Neuronal stem cell (in vitro differentiated cells): ENCODE measurements around the gene DOCK3.

ENCODE experiments used
- DNase-seq: peaks from one replicate; pipeline ENCODE4 v3.0.0-alpha.2; 2013; ENCODE audit warnings: low spot score
- H2AFZ ChIP-seq: one replicate; pipeline ENCODE4 v1.6.1; 2013; ENCODE audit warnings: mild to moderate bottlenecking, low read length, inconsistent platforms
- H2AK5ac ChIP-seq: 2 replicates; pipeline ENCODE4 v1.6.1; 2013; ENCODE audit warnings: low read depth, mild to moderate bottlenecking, inconsistent platforms, low read length, moderate library complexity, mixed read lengths
- H2BK120ac ChIP-seq: 2 replicates; pipeline ENCODE4 v1.6.1; 2013; ENCODE audit warnings: low read depth, mild to moderate bottlenecking, inconsistent platforms, low read length, moderate library complexity, mixed read lengths
- H2BK12ac ChIP-seq: one replicate; pipeline ENCODE4 v1.6.1; 2013; ENCODE audit warnings: low read length, inconsistent platforms
- H2BK15ac ChIP-seq: 2 replicates; pipeline ENCODE4 v1.6.1; 2013; ENCODE audit warnings: mild to moderate bottlenecking, low read length, inconsistent platforms, mixed read lengths
- H2BK5ac ChIP-seq: one replicate; pipeline ENCODE4 v1.6.1; 2013; ENCODE audit warnings: inconsistent platforms, mild to moderate bottlenecking, low read length, moderate library complexity
- H3K14ac ChIP-seq: one replicate; pipeline ENCODE4 v1.6.1; 2013; ENCODE audit warnings: low read length, inconsistent platforms
- H3K18ac ChIP-seq: 2 replicates; pipeline ENCODE4 v1.6.1; 2013; ENCODE audit warnings: low read length, inconsistent platforms
- H3K23ac ChIP-seq: 2 replicates; pipeline ENCODE4 v1.6.1; 2013; ENCODE audit warnings: low read depth, mild to moderate bottlenecking, mixed read lengths, low read length, inconsistent platforms; ENCODE audit not compliant: poor library complexity
- H3K27ac ChIP-seq: replicated peaks from 3 replicates; pipeline ENCODE4 v1.5.1; 2013; ENCODE audit warnings: low read length, inconsistent platforms
- H3K27me3 ChIP-seq, 3 experiments: 2 replicates each; pipeline ENCODE4 v1.6.1; 2013; ENCODE audit warnings: low read length in 3 of 3, mild to moderate bottlenecking in 2 of 3, inconsistent platforms in 1 of 3, low read depth in 1 of 3, mixed read lengths in 1 of 3, moderate library complexity in 1 of 3; ENCODE audit not compliant: control insufficient read depth in 3 of 3, insufficient read depth in 3 of 3
- H3K36me3 ChIP-seq, 2 donors: replicated peaks in 1 of 2; 2 replicates each; pipeline ENCODE4 v1.6.1; 2013; ENCODE audit warnings: low read length in 2 of 2; ENCODE audit not compliant: control insufficient read depth in 2 of 2, insufficient read depth in 2 of 2
- H3K4ac ChIP-seq: 2 replicates; pipeline ENCODE4 v1.6.1; 2013; ENCODE audit warnings: inconsistent platforms, mild to moderate bottlenecking, low read length, moderate library complexity
- H3K4me1 ChIP-seq, 2 donors: 1 replicate in 1 of 2; 2 replicates in 1 of 2; pipeline ENCODE4 v1.6.1; 2013; ENCODE audit warnings: low read length in 2 of 2, low read depth in 1 of 2; ENCODE audit not compliant: control insufficient read depth in 2 of 2, insufficient read depth in 1 of 2
- H3K4me2 ChIP-seq: one replicate; pipeline ENCODE4 v1.6.1; 2013; ENCODE audit warnings: mild to moderate bottlenecking, low read length, inconsistent platforms; ENCODE audit not compliant: insufficient read depth, poor library complexity, severe bottlenecking
- H3K4me3 ChIP-seq, 2 donors: 2 replicates each; pipeline ENCODE4 v1.5.1; 2013; ENCODE audit warnings: low read length in 2 of 2, mild to moderate bottlenecking in 2 of 2, inconsistent platforms in 1 of 2, moderate library complexity in 1 of 2
- H3K79me1 ChIP-seq: one replicate; pipeline ENCODE4 v1.6.1; 2013; ENCODE audit warnings: low read depth, mild to moderate bottlenecking, inconsistent platforms, low read length, moderate library complexity
- H3K9ac ChIP-seq: one replicate; pipeline ENCODE4 v1.6.1; 2013; ENCODE audit warnings: mild to moderate bottlenecking, low read depth, low read length, inconsistent platforms; ENCODE audit not compliant: poor library complexity
- H3K9me3 ChIP-seq, 2 donors: replicated peaks in 1 of 2; 2 replicates each; pipeline versions ENCODE3 to v1.6.1; 2013; ENCODE audit warnings: low read length in 2 of 2, mild to moderate bottlenecking in 2 of 2, inconsistent platforms in 1 of 2, low read depth in 1 of 2, mixed read lengths in 1 of 2, moderate library complexity in 1 of 2; ENCODE audit not compliant: control insufficient read depth in 2 of 2, insufficient read depth in 1 of 2
- H4K8ac ChIP-seq: one replicate; pipeline ENCODE4 v1.6.1; 2013; ENCODE audit warnings: low read depth, mild to moderate bottlenecking, inconsistent platforms, low read length, moderate library complexity
- H4K91ac ChIP-seq: one replicate; pipeline ENCODE4 v1.6.1; 2013; ENCODE audit warnings: low read length, low read depth, mild to moderate bottlenecking, inconsistent platforms; ENCODE audit not compliant: poor library complexity
- WGBS, 2 donors: extraction: QIAGEN DNeasy Blood & Tissue Kit; methylation state at CpG; one replicate each; pipeline ENCODE4 v1.1.7; 2013; ENCODE audit warnings: missing lambda C conversion rate in 2 of 2, mixed read lengths in 1 of 2; ENCODE audit not compliant: insufficient read length in 2 of 2, insufficient replicate concordance in 1 of 2; ENCODE audit errors: extremely low coverage in 2 of 2; 5-methylcytosine and 5-hydroxymethylcytosine counted together

DOCK3 gene

DNA sequence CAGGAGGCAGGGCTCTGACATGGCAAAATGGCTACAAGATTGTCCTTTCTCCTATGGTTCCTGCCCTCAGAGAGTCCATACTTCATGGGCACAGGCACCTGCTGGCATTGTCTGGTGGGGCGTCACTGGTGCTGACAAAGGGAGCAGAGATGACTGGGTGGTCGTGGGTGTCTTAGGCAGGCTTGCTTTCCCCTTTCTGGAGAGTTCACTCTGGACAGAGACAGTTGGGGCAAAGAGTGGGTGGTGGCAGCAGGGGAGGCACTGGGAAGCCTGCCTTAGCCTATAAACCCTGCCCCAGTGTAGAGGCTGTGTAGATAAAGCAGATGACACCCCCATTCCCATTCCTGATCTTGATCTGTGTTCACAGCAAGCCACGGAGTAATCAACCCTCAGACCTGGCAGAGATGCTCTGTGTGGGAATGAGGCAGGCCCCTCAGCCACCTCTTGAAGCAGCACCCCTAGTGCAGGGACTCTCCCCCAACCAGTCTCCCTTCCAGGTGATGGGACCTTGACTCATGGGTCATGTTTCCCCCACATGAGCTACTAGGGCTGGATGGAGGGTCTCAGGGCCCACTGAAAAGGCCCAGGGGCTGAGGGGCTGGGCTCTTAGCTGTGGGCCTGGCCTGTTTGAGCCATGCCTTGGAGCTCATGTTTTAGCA is 20.7 kb upstream of the DOCK3 start:
- no peak for DNase-seq
- Histone ChIP-seq H4K8ac (no peak overlapping the region), H3K23ac (no peak overlapping the region), H2BK15ac (no peak overlapping the region), H4K91ac (no peak overlapping the region), H3K4ac (no peak overlapping the region), H3K27me3 (no peaks in the 10 kb centered on the region), H3K9me3 (no peaks in the 10 kb centered on the region), H2BK12ac (no peak overlapping the region), H3K27ac (no peak overlapping the region), H3K4me1 (peaks cover 11 to 14% of the 10 kb centered on the region in 2 donors), H3K36me3 (no peaks in the 10 kb centered on the region), H2BK120ac (no peak overlapping the region), H3K9ac (peak overlapping the region; percentile 1), H3K14ac (no peak overlapping the region), H3K4me2 (no peak overlapping the region), H3K4me3 (no peak overlapping the region), H2AK5ac (no peak overlapping the region), H2AFZ (no peak overlapping the region), H3K18ac (peak overlapping the region; percentile 13), H3K79me1 (no peaks in the 10 kb centered on the region), H2BK5ac (no peak overlapping the region)
- no CpG with 5 or more reads among the region's 3 CpGs for WGBS, 2 donors

DNA sequence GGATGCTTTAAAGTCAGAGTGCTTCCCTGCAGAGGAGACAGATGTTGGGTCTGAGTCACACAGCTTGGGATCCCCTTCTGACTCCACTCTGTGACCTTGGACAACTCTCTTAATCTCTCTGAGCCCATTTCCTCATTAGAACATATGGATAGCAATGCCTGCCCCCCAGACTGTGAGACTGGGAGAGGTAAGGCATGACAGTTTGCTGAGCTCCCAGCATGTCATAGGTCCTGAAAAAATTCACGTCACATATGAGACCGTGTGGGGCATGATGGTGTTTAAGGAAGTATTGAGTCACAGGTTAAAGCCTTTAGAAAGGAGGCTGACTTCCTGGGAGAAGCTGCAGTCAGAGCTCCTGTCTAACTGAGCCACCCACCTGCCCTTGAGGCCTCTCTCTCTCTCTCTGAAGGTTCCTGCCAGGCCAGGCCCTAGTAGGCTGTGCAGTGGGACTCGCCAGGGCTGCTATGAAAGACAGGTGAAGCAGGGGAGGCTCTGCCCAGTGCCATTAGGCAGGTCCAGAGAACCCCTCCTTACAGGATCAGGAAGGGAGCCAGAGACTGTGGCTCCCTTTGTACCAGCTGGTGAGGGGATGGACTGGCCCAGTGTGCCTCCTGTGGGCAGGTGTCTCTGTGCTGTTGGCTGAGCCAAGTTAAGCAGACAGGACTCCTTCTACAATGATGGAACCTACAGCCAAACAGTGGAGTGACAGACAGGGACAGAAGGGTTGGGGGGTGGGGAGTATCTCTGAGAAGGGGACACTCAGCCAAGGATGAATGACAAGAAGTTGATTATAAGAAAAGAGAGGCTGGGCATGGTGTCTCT is 19.5 kb upstream of the DOCK3 start:
- peak overlapping the region; percentile 25 for H3K9ac ChIP-seq
- no peak overlapping the region for H3K4me3 ChIP-seq
- H4K8ac ChIP-seq: no peak overlapping the region
- H3K4me2 ChIP-seq: no peak overlapping the region
- no peaks in the 10 kb centered on the region for H3K79me1 ChIP-seq
- H3K18ac ChIP-seq: peak overlapping the region; percentile 23
- H4K91ac ChIP-seq: no peak overlapping the region
- no peaks in the 10 kb centered on the region for H3K27me3 ChIP-seq
- H2BK5ac ChIP-seq: no peak overlapping the region
- H2AFZ ChIP-seq: no peak overlapping the region
- no peak overlapping the region for H2BK12ac ChIP-seq
- H2BK15ac ChIP-seq: no peak overlapping the region
- peak overlapping the region; percentile 74 for H3K14ac ChIP-seq
- no peaks in the 10 kb centered on the region for H3K9me3 ChIP-seq
- H3K36me3 ChIP-seq: no peaks in the 10 kb centered on the region
- no peak overlapping the region for H3K23ac ChIP-seq
- H2AK5ac ChIP-seq: peak overlapping the region; percentile 40
- WGBS, 2 donors: no CpG with 5 or more reads among the region's 3 CpGs
- H3K4me1 ChIP-seq: peaks cover 10 to 14% of the 10 kb centered on the region in 2 donors
- H3K27ac ChIP-seq: no peak overlapping the region
- no peak overlapping the region for H3K4ac ChIP-seq
- H2BK120ac ChIP-seq: no peak overlapping the region
- no peak for DNase-seq

DNA sequence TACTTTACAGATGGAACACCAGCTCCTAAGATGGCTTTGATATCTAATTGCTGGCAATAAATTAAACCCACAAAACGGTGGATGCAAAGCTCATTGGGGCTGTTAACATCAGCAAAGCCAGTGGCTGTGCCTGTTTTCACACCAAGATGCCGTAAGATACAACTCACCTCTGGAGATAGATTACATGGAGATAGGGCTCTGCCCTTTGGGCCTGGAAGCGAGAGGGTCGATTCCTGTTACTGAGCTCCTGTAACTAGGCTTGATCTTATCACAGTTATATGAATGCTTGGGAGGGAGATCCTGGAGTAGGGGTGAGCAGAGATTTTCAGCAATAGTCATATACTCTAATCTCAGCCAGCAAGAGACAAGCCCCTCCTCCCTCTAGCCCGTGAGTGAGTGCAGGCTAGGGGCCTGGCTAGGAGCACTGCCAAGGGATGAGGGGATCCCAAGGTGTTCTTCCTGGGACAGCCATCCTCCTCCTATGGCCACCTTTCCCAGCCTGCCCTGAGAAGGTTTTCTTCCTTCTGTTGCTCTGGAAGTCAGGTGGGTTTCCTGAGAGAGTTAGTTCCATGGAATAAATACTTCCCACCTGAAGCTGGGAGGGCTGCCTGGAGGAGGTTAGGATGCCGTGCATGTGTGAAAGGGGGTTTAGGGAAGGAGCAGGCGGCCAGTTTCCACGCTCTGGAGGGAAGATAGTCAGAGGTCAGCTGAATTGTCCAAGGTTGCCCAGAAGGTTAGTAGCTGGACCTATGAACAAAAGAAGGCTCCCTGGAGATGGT is 18.1 kb upstream of the DOCK3 start:
- Histone ChIP-seq H3K4ac (no peak overlapping the region), H2BK12ac (no peak overlapping the region), H3K27ac (no peak overlapping the region), H3K18ac (no peak overlapping the region), H3K4me2 (no peak overlapping the region), H2BK15ac (no peak overlapping the region), H3K27me3 (no peaks in the 10 kb centered on the region), H2BK120ac (no peak overlapping the region), H3K14ac (no peak overlapping the region), H3K9me3 (no peaks in the 10 kb centered on the region), H4K8ac (no peak overlapping the region), H3K9ac (no peak overlapping the region), H3K4me1 (peaks cover 10 to 11% of the 10 kb centered on the region in 2 donors), H3K4me3 (no peak overlapping the region), H2AFZ (no peak overlapping the region), H3K36me3 (no peaks in the 10 kb centered on the region), H3K23ac (no peak overlapping the region), H4K91ac (no peak overlapping the region), H2AK5ac (no peak overlapping the region), H3K79me1 (no peaks in the 10 kb centered on the region), H2BK5ac (no peak overlapping the region)
- no peak for DNase-seq
- WGBS, 2 donors: no CpG with 5 or more reads among the region's 8 CpGs

DNA sequence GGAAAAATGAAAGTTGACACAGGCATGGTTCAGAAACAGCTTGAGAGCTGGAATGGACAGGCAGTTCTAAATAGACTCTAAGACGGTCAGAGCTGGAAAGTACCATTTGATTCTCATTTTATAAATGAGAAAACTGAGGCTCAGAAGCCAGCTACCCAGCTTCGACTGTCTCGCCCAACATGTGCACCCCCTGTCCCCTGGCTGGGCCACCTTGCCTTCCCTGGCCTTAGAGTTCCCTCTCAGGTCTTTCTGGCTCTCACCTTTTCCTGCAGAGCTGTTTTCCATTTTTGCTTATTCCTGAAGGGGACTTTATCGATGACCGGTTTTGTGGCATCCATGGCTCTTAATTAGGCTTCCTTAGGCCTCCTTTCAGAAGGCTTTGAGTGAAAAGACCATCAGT is 17.3 kb upstream of the DOCK3 start:
- H3K9me3 ChIP-seq: no peaks in the 10 kb centered on the region
- no peak overlapping the region for H3K18ac ChIP-seq
- no peak overlapping the region for H3K4ac ChIP-seq
- H3K9ac ChIP-seq: no peak overlapping the region
- H4K8ac ChIP-seq: no peak overlapping the region
- H2BK120ac ChIP-seq: no peak overlapping the region
- H3K79me1 ChIP-seq: no peaks in the 10 kb centered on the region
- H2BK5ac ChIP-seq: no peak overlapping the region
- no peak for DNase-seq
- WGBS, 2 donors: no CpG with 5 or more reads among the region's 5 CpGs
- H3K27me3 ChIP-seq: peaks cover 0 to 2% (median 0%) of the 10 kb centered on the region in 3 experiments
- H3K4me2 ChIP-seq: no peak overlapping the region
- H2BK15ac ChIP-seq: no peak overlapping the region
- H2AK5ac ChIP-seq: no peak overlapping the region
- no peak overlapping the region for H3K27ac ChIP-seq
- no peak overlapping the region for H2AFZ ChIP-seq
- H3K4me3 ChIP-seq: no peak overlapping the region
- H3K14ac ChIP-seq: no peak overlapping the region
- H3K23ac ChIP-seq: no peak overlapping the region
- no peaks in the 10 kb centered on the region for H3K36me3 ChIP-seq
- H2BK12ac ChIP-seq: no peak overlapping the region
- H3K4me1 ChIP-seq: peaks cover 3 to 5% of the 10 kb centered on the region in 2 donors
- H4K91ac ChIP-seq: no peak overlapping the region
